Gastroesophageal sphincter (tissue), 4 donors: Measurements from ENCODE around the gene MPP7. TPM values are rescaled to one million over a fixed set of nuclear protein-coding genes. Genes with fewer than 3 reads are reported as not detected.

ENCODE experiments used
- ATAC-seq: fragments of 150-250 bp; one replicate; pipeline ENCODE4 v1.9.1; 2016; ENCODE audit warnings: mild to moderate bottlenecking, moderate library complexity
- H3K27ac ChIP-seq, 4 donors: fragments of 200-600 bp; sonication (generic) in 3 of 4; 1 replicate in 3 of 4; 2 replicates in 1 of 4; pipeline ENCODE4 v1.5.1; 2016 to 2019
- H3K27me3 ChIP-seq: fragments of 200-600 bp; sonication (generic); one replicate; pipeline ENCODE4 v1.5.1; 2019
- H3K36me3 ChIP-seq, 2 donors: fragments of 200-600 bp; sonication (generic); one replicate each; pipeline ENCODE4 v1.5.1; 2019; ENCODE audit warnings: control low read depth in 1 of 2
- H3K4me1 ChIP-seq, 3 donors: fragments of 200-600 bp; sonication (generic); 1 replicate in 2 of 3; 2 replicates in 1 of 3; pipeline ENCODE4 v1.5.1; 2016 to 2019; ENCODE audit warnings: control low read depth in 2 of 3
- H3K4me3 ChIP-seq, 2 donors: fragments of 200-600 bp; sonication (generic); one replicate each; pipeline ENCODE4 v1.5.1; 2019; ENCODE audit warnings: mild to moderate bottlenecking in 1 of 2, moderate library complexity in 1 of 2
- H3K9me3 ChIP-seq, 3 donors: fragments of 200-600 bp; sonication (generic); one replicate each; pipeline ENCODE4 v1.5.1; 2017 to 2019; ENCODE audit warnings: control low read depth in 2 of 3
- EP300 ChIP-seq: sonication (generic); formaldehyde crosslinking; IDR thresholded peaks from one replicate; pipeline ENCODE4 v1.6.1; 2017; ENCODE audit warnings: antibody characterized with exemption, mild to moderate bottlenecking
- POLR2A ChIP-seq, 2 donors: fragments of 450-650 bp; IDR thresholded peaks; one replicate each; pipeline ENCODE4 v1.6.1; 2017; ENCODE audit warnings: antibody characterized with exemption in 2 of 2, mild to moderate bottlenecking in 2 of 2, moderate library complexity in 1 of 2
- POLR2AphosphoS5 ChIP-seq: sonication (generic); formaldehyde crosslinking; IDR thresholded peaks from one replicate; pipeline ENCODE4 v1.6.1; 2017; ENCODE audit warnings: antibody characterized with exemption
- WGBS, 2 donors: methylation state at CpG; one replicate each; pipeline ENCODE4 v1.1.5; 2018; ENCODE audit warnings: low coverage in 1 of 2; 5-methylcytosine and 5-hydroxymethylcytosine counted together
- small RNA-seq, 4 donors: library from RNA; depleted of rRNA; stranded (forward); fragments of <200 nt; gene quantifications; one replicate each; pipeline ENCODE3, GENCODE V24; 2016
- total RNA-seq, 4 donors: library from RNA; depleted of rRNA; stranded (reverse); fragments of >200 nt; gene quantifications; one replicate each; pipeline ENCODE4 v1.1.0, GENCODE V29; 2016
- TF ChIP-seq, protein P1 (sequence below), 4 experiments: fragments of 200-600 bp in 2 of 4; fragments of 450-650 bp in 2 of 4; sonication (generic) in 1 of 4; IDR thresholded peaks; one replicate each; pipeline ENCODE4 v1.5.1; 2017 to 2019; ENCODE audit warnings: antibody characterized with exemption in 4 of 4, mild to moderate bottlenecking in 2 of 4, moderate library complexity in 2 of 4

The MPP7 gene
- total RNA-seq, 4 donors from 2014 or later = 22.9 to 72.1 (median 51.5) TPM

DNA sequence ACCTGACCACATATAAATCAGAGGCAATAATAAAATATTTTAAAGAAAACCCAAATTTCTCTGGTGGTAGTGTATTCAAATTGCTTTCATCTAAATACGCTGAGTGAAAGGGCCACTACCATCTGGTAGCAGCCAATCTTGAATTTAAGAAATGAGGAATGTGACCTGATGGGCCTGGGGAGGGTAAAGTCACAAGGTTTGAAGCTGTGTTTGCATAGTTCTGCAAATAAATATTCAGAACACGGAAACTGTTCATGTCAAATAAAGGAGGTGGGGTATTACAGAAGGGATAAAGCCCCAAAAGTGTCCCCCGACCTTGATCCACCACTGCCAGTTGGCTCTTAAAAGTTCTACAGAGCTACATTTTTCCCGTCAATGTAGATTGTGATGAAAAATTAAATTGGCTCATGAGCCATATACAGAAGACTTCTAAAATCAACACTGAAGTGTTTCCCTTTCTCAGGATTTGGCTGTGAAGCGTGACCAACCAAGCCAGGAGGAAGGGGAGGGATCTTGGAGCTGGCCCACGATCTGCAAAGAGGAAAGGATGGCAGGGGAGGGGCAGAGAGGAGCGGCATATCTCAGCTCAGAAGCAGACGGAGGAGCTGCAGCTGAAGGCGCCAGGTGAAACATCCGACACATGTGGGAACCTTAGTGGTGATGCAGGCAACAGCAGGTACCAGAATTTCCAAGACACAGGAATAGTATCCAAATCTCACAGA lies 39.6 kb downstream of the MPP7 start:
- WGBS, 2 donors = 17 to 24% methylated on average over 5 to 9 of the region's 10 CpGs
- peak; percentile 87 for TF ChIP-seq POLR2AphosphoS5
- TF ChIP-seq, protein P1, sequence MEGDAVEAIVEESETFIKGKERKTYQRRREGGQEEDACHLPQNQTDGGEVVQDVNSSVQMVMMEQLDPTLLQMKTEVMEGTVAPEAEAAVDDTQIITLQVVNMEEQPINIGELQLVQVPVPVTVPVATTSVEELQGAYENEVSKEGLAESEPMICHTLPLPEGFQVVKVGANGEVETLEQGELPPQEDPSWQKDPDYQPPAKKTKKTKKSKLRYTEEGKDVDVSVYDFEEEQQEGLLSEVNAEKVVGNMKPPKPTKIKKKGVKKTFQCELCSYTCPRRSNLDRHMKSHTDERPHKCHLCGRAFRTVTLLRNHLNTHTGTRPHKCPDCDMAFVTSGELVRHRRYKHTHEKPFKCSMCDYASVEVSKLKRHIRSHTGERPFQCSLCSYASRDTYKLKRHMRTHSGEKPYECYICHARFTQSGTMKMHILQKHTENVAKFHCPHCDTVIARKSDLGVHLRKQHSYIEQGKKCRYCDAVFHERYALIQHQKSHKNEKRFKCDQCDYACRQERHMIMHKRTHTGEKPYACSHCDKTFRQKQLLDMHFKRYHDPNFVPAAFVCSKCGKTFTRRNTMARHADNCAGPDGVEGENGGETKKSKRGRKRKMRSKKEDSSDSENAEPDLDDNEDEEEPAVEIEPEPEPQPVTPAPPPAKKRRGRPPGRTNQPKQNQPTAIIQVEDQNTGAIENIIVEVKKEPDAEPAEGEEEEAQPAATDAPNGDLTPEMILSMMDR (IDR thresholded peaks at IDR 0.05) = no peak
- ATAC-seq = peak; percentile 73
- no peaks in the 10 kb centered on the region for H3K36me3 ChIP-seq
- no peaks in the 10 kb centered on the region for H3K9me3 ChIP-seq
- H3K27me3 ChIP-seq = no peaks in the 10 kb centered on the region
- peak overlapping the region in 1 of 2 donors; percentile 3 for H3K4me3 ChIP-seq
- H3K27ac ChIP-seq = peak overlapping the region; percentile 32 to 70 (median 52)
- peaks cover 0 to 51% (median 10%) of the 10 kb centered on the region in 3 donors for H3K4me1 ChIP-seq

DNA sequence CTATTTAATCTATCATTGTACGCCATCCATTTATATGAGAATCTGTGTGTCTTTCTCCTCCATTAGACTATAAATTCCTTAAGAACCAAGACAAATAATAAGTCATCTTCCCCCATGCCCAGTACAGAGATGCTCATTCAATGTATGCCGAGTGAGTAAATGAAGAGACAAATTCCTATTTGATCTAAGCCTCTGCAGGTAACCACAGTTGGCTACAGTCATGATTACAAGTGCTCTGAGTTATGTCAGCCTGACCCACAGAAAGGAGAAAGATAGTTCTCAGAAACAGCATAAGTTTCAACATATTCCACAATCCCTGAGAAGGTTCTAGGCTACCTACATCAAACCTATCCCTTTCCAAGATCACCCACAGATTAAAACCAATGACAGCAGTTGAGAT lies 46.1 kb downstream of the MPP7 start:
- no peaks in the 10 kb centered on the region for H3K9me3 ChIP-seq
- no peak for ATAC-seq
- H3K4me3 ChIP-seq = no peak overlapping the region
- WGBS, 2 donors = 50 to 100% methylated on average over 2 of the region's 2 CpGs
- peaks cover 8 to 65% (median 9%) of the 10 kb centered on the region in 3 donors for H3K4me1 ChIP-seq
- H3K27me3 ChIP-seq = no peaks in the 10 kb centered on the region
- TF ChIP-seq POLR2A (IDR thresholded peaks at IDR 0.05) (no peak), EP300 (no peak), POLR2AphosphoS5 (no peak)
- TF ChIP-seq, protein P1 (IDR thresholded peaks at IDR 0.05) = no peak
- H3K36me3 ChIP-seq = no peaks in the 10 kb centered on the region
- H3K27ac ChIP-seq = no peak overlapping the region

DNA sequence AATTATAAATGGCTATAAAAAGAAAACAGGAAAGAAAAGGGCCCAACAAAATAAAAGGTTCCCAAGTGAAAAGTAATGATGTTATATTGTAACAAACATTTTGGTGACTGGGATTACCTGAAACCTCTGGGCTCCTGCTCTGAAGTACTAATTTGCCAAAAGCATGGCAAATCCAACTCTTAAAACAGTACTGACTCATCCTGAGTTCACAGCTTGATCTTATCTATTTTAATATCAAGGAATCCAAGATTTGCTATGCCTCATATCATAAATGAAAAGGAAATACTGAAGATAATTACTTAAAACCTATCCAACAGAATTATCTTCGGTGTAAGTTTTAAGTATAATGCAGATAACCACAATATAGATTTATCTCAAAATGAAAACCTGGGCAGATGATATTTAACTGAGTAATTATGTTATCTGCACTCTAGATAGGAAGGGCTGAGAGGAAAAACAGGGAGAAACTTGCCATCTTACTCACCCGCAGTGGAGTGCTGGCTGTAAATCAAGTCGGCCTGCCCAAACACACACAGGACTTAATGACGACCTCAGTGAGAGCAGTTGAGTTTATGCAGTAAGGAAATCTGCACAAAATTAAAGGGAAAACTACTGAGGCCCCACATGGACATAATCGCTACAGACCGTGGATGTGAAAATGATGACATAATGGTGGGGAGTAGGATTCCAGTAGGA lies 48.4 kb downstream of the MPP7 start:
- Histone ChIP-seq H3K4me1 (peaks cover 8 to 62% (median 9%) of the 10 kb centered on the region in 3 donors), H3K27me3 (no peaks in the 10 kb centered on the region), H3K9me3 (no peaks in the 10 kb centered on the region), H3K36me3 (no peaks in the 10 kb centered on the region), H3K4me3 (no peak overlapping the region), H3K27ac (peak overlapping the region; percentile 25 to 65 (median 50))
- WGBS, 2 donors = 17 to 22% methylated on average over 5 to 6 of the region's 6 CpGs
- TF ChIP-seq, protein P1 (IDR thresholded peaks at IDR 0.05) = no peak
- TF ChIP-seq POLR2AphosphoS5 = peak; percentile 7
- ATAC-seq = peak; percentile 24

DNA sequence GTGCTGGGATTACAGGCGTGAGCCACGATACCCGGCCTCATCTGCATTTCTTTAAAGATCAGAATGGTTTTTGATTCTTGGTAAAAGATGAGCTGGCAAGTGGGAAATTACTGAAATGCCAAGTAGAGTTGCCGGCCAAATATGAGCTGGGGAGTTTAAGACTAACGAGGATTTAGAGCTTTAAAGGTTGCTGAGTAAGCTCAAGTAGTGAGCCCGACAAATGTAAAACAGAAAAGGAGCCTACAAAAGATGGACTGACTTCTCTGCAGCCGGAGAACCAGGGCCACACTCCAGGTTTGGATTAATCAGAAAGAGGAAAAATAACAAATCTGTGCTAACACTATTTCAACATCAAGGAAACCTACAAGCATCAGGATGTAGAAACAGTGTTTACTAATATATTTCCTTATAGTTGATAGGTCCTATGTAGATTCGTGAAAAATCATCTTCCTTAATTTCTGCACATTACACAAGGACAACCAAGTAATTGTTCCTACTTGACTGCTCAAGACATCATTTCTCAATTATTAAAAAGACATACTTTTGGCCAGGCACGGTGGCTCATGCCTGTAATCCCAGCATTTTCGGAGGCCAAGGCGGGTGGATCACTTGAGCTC lies 49.6 kb downstream of the MPP7 start:
- no peak for ATAC-seq
- no peaks in the 10 kb centered on the region for H3K9me3 ChIP-seq
- no peak overlapping the region for H3K4me3 ChIP-seq
- no peaks in the 10 kb centered on the region for H3K27me3 ChIP-seq
- TF ChIP-seq POLR2AphosphoS5 = peak; percentile 49
- no peak for TF ChIP-seq POLR2A (IDR thresholded peaks at IDR 0.05)
- peaks cover 8 to 57% (median 9%) of the 10 kb centered on the region in 3 donors for H3K4me1 ChIP-seq
- peak overlapping the region; percentile 20 to 69 (median 56) for H3K27ac ChIP-seq
- no peaks in the 10 kb centered on the region for H3K36me3 ChIP-seq
- 19 to 29% methylated on average over 5 to 7 of the region's 11 CpGs for WGBS, 2 donors

Small RNAs within 50 kb of the gene (small RNA-seq; reads per million reads assigned to genes)
- gene MIR8086 = 0 reads per million in 4 donors

Other genes with a start within 250 kb of the MPP7 start
- 100 to 1,000 TPM; 141 to 162 (median 155) TPM for gene WAC, start 230.1 kb upstream of the MPP7 start, total RNA-seq